ENCODE results near the gene ALDOA.

The ALDOA gene

GRCh38 chr16:30088832-30089624 lies 23.5 kb downstream of the ALDOA start:
- DNase-seq (ENCODE audit: insufficient read length, low spot score) (no peak), FAIRE-seq (no peak)

GRCh38 chr16:30090610-30091331 lies 25.2 kb downstream of the ALDOA start:
- DNase-seq (ENCODE audit: insufficient read length, low spot score) (no peak), FAIRE-seq (no peak)

- FAIRE-seq (no peak), DNase-seq (ENCODE audit: insufficient read length, low spot score) (peak; percentile 88)
Measured at GRCh38 chr16:30091474-30092372, 26.2 kb downstream of the ALDOA start, which contains the start of gene TBX6. TSS of gene TBX6 (minus strand) at chr16:30091924. CDS start at chr16:30091193, 731 bp downstream.

- no peak for DNase-seq (ENCODE audit: insufficient read length, low spot score)
- no peak for FAIRE-seq
Measured at GRCh38 chr16:30092373-30093010, 26.9 kb downstream of the ALDOA start.

- FAIRE-seq = no peak
- no peak for DNase-seq (ENCODE audit: insufficient read length, low spot score)
Measured at GRCh38 chr16:30094541-30095165, 29.1 kb downstream of the ALDOA start.

- FAIRE-seq (no peak), DNase-seq (ENCODE audit: insufficient read length, low spot score) (no peak)
Measured at GRCh38 chr16:30095166-30096078, 29.9 kb downstream of the ALDOA start.

- no peak for FAIRE-seq
Measured at GRCh38 chr16:30096105-30096861, 30.7 kb downstream of the ALDOA start, which contains the start of gene YPEL3. TSS of gene YPEL3 (minus strand) at chr16:30096213. CDS start at chr16:30095482, 731 bp downstream.

GRCh38 chr16:30096862-30097563 lies 31.5 kb downstream of the ALDOA start:
- FAIRE-seq (no peak), DNase-seq (ENCODE audit: insufficient read length, low spot score) (no peak)

More at GRCh38 chr16:30096105-30096861, 30.7 kb downstream of the ALDOA start, which contains the start of gene YPEL3:
- peak; percentile 66 for DNase-seq (ENCODE audit: insufficient read length, low spot score)

- DNase-seq (ENCODE audit: insufficient read length, low spot score) = no peak
- no peak for FAIRE-seq
Measured at GRCh38 chr16:30104090-30104489, 38.5 kb downstream of the ALDOA start.

- FAIRE-seq (no peak), DNase-seq (ENCODE audit: insufficient read length, low spot score) (no peak)
Measured at GRCh38 chr16:30104492-30104891, 38.9 kb downstream of the ALDOA start.

- FAIRE-seq (no peak), DNase-seq (ENCODE audit: insufficient read length, low spot score) (no peak)
Measured at GRCh38 chr16:30108059-30108850, 42.7 kb downstream of the ALDOA start.

- DNase-seq (ENCODE audit: insufficient read length, low spot score) (no peak), FAIRE-seq (no peak)
Measured at GRCh38 chr16:30110661-30111060, 45.1 kb downstream of the ALDOA start.

GRCh38 chr16:30112197-30113030 lies 46.9 kb downstream of the ALDOA start:
- FAIRE-seq = no peak

GRCh38 chr16:30113031-30113710 lies 47.6 kb downstream of the ALDOA start, which contains the start of gene GDPD3:
TSS of gene GDPD3 (minus strand) at chr16:30113537. CDS start at chr16:30113478, 59 bp downstream.
- DNase-seq (ENCODE audit: insufficient read length, low spot score) (no peak), FAIRE-seq (no peak)

More at GRCh38 chr16:30112197-30113030, 46.9 kb downstream of the ALDOA start:
- DNase-seq (ENCODE audit: insufficient read length, low spot score) = peak; percentile 53

All from HTR-8/SVneo (cell line).